ENCODE measurements around the gene MDM2. TPM values are rescaled to one million over a fixed set of nuclear protein-coding genes. Genes with fewer than 3 reads are reported as not detected.

The MDM2 gene
- total RNA-seq, 1 donor from 2014 or later, result 75.9 TPM

DNA sequence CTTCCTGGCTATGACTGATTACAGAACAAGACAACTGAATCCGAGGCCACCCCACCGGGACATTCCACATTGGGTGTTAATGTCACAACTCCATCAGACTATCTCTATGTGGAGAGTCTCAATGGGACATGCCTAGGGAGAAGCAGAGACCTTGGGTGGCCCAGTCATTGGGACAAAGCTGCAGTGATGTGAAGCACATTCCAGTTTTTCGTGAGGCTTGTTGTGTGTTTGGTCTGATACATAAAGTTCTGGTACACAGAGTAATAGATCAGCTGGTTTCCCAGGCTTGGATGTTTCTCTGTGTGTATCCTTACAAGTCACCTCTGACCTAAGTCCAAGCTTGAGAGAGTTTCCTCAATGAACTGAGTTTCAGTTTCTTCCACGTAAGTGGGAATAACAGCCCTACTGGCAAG lies 82.7 kb downstream of the MDM2 start:
- DNase-seq (ENCODE audit: extremely low spot score in 2 of 2), result no peak
- H3K27ac ChIP-seq, result no peak overlapping the region

DNA sequence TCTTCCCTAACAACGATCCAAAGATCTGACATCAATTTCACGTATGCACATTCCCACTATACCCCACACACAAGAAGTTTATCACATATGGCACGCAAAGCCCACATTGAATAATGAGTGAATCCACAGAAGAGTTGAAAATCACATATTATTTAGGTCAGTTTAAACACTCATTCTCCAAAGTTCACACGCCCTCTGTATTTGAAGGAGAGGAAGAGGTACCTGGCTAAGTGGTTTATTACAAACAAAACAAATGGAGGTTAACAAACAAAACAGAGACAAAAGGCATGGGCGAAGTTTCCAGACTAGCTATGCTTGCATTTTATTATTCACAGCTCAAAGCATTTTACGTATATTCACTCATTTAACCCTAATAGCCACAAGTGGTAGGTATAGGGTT lies 83.2 kb downstream of the MDM2 start:
- intact Hi-C loops (cut with DNase I), result loop anchor here (10.0 kb wide), 1 partner anchor 184 kb away; no protein-coding TSS in a partner anchor
- DNase-seq (ENCODE audit: extremely low spot score in 2 of 2), result no peak

More for the DNA sequence above, 82.7 kb downstream of the MDM2 start:
- no peaks in the 10 kb centered on the region for H3K27me3 ChIP-seq
- H3K4me1 ChIP-seq, result no peaks in the 10 kb centered on the region
- no peak overlapping the region for H3K4me3 ChIP-seq
- TF ChIP-seq POLR2A (IDR thresholded peaks at IDR 0.05) (no peak), POLR2AphosphoS5 (IDR thresholded peaks at IDR 0.05; ENCODE audit: insufficient read depth in 1 of 2, low read depth in 1 of 2) (no peak)
- TF ChIP-seq, protein P1, sequence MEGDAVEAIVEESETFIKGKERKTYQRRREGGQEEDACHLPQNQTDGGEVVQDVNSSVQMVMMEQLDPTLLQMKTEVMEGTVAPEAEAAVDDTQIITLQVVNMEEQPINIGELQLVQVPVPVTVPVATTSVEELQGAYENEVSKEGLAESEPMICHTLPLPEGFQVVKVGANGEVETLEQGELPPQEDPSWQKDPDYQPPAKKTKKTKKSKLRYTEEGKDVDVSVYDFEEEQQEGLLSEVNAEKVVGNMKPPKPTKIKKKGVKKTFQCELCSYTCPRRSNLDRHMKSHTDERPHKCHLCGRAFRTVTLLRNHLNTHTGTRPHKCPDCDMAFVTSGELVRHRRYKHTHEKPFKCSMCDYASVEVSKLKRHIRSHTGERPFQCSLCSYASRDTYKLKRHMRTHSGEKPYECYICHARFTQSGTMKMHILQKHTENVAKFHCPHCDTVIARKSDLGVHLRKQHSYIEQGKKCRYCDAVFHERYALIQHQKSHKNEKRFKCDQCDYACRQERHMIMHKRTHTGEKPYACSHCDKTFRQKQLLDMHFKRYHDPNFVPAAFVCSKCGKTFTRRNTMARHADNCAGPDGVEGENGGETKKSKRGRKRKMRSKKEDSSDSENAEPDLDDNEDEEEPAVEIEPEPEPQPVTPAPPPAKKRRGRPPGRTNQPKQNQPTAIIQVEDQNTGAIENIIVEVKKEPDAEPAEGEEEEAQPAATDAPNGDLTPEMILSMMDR (IDR thresholded peaks at IDR 0.05), result no peak
- H3K9me3 ChIP-seq, result no peaks in the 10 kb centered on the region
- intact Hi-C loops (cut with DNase I), result loop anchor here (10.0 kb wide), 1 partner anchor 184 kb away; no protein-coding TSS in a partner anchor
- H3K36me3 ChIP-seq, result no peaks in the 10 kb centered on the region

DNA sequence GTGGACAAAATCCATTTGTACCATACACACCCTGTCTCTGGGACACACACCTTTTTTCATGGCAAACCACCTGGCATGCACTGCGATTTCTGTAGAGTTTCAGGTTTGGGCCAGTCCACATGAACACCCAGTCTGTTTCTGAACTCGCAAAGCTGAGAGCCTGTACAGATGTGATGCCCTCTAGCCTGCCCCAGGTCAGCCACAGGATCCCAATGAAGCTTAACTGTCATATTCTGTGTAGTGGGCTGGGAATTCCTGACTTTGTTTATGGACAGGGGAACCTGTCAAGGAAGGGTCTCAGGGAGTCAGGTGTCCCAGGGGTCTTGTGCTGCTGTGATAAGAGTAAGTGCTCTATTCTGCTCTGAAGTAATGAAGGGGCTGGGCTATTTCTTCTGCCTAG lies 85.2 kb downstream of the MDM2 start:
- H3K4me1 ChIP-seq, result no peaks in the 10 kb centered on the region
- no peaks in the 10 kb centered on the region for H3K27me3 ChIP-seq
- H3K27ac ChIP-seq, result no peak overlapping the region
- H3K4me3 ChIP-seq, result no peak overlapping the region
- DNase-seq (ENCODE audit: extremely low spot score in 2 of 2), result no peak
- H3K9me3 ChIP-seq, result no peaks in the 10 kb centered on the region
- no peaks in the 10 kb centered on the region for H3K36me3 ChIP-seq
- TF ChIP-seq POLR2AphosphoS5 (IDR thresholded peaks at IDR 0.05; ENCODE audit: insufficient read depth in 1 of 2, low read depth in 1 of 2), result no peak
- TF ChIP-seq, protein P1 (IDR thresholded peaks at IDR 0.05), result no peak
- no peak for TF ChIP-seq POLR2A (IDR thresholded peaks at IDR 0.05)
- intact Hi-C loops (cut with DNase I), result loop anchor here (10.0 kb wide), 1 partner anchor 182 kb away; no protein-coding TSS in a partner anchor

More for the DNA sequence above, 83.2 kb downstream of the MDM2 start:
- no peak overlapping the region for H3K27ac ChIP-seq
- H3K9me3 ChIP-seq, result no peaks in the 10 kb centered on the region
- H3K4me3 ChIP-seq, result no peak overlapping the region
- H3K27me3 ChIP-seq, result no peaks in the 10 kb centered on the region
- no peaks in the 10 kb centered on the region for H3K4me1 ChIP-seq
- TF ChIP-seq POLR2AphosphoS5 (IDR thresholded peaks at IDR 0.05; ENCODE audit: insufficient read depth in 1 of 2, low read depth in 1 of 2) (no peak), POLR2A (IDR thresholded peaks at IDR 0.05) (no peak)
- TF ChIP-seq, protein P1 (IDR thresholded peaks at IDR 0.05), result no peak
- no peaks in the 10 kb centered on the region for H3K36me3 ChIP-seq

DNA sequence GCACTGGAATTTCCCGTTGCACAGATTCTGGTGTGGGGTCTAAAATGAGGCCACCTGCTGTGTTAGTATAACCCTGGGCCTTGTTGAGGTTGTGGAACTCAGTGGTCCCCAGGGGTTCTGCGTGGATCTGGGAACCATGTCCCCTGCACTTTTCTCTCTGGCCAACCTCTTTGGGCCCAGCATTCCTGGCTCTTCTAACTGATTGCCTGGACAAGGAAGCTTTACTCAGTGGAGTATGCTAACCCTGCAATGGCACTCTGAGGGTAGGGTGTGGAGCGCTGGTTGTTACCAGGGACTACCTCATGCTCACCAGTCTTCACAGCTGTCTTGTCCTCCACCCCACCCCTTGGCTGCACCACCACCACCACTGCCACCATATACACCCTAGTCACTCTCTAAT lies 85.8 kb downstream of the MDM2 start:
- intact Hi-C loops (cut with DNase I), result loop anchor here (10.0 kb wide), 1 partner anchor 181 kb away; no protein-coding TSS in a partner anchor
- TF ChIP-seq, protein P1 (IDR thresholded peaks at IDR 0.05), result no peak
- no peak for TF ChIP-seq POLR2AphosphoS5 (IDR thresholded peaks at IDR 0.05; ENCODE audit: insufficient read depth in 1 of 2, low read depth in 1 of 2)
- no peak for TF ChIP-seq POLR2A (IDR thresholded peaks at IDR 0.05)
- no peaks in the 10 kb centered on the region for H3K9me3 ChIP-seq

DNA sequence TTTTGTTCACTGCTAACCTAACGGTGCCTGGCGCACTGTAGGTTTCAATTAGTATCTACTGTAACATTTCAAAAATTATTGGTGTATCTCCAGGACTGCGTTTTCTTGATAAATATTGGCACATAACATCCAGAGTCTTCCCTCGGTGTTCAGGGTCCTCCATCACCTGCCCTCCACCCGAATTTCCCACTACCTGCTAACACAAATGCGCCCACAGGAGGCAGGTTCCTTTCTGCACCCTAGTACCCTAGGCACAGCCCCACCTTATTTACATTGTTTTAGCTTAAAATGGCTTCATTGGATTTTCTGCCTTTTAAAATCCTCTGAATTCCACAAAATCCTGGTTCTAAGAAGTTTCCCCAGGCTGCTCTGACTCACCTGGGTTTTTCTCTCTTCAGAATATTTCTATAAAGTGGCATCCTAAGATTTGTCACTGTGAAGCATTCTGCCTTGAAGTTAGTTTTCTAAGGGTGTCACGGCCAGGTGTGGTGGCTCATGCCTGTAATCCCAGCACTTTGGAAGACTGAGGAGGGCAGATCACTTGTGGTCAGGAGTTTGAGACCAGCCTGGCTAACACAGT lies 86.4 kb downstream of the MDM2 start:
- Histone ChIP-seq H3K27me3 (no peaks in the 10 kb centered on the region), H3K4me1 (peaks cover 4% of the 10 kb centered on the region), H3K27ac (no peak overlapping the region), H3K4me3 (no peak overlapping the region), H3K36me3 (no peaks in the 10 kb centered on the region), H3K9me3 (no peaks in the 10 kb centered on the region)
- no peak for DNase-seq (ENCODE audit: extremely low spot score in 2 of 2)
- intact Hi-C loops (cut with DNase I), result loop anchor here (10.0 kb wide), 1 partner anchor 180 kb away; no protein-coding TSS in a partner anchor
- no peak for TF ChIP-seq POLR2AphosphoS5 (IDR thresholded peaks at IDR 0.05; ENCODE audit: insufficient read depth in 1 of 2, low read depth in 1 of 2)
- TF ChIP-seq POLR2A (IDR thresholded peaks at IDR 0.05), result no peak
- TF ChIP-seq, protein P1 (IDR thresholded peaks at IDR 0.05), result no peak

More for the DNA sequence above, 85.8 kb downstream of the MDM2 start:
- no peak overlapping the region for H3K4me3 ChIP-seq
- H3K27me3 ChIP-seq, result no peaks in the 10 kb centered on the region
- H3K36me3 ChIP-seq, result no peaks in the 10 kb centered on the region
- no peak for DNase-seq (ENCODE audit: extremely low spot score in 2 of 2)
- H3K27ac ChIP-seq, result no peak overlapping the region
- H3K4me1 ChIP-seq, result no peaks in the 10 kb centered on the region

Data from vagina (tissue), 2 donors.